HG03520 (cell line): ENCODE results near the gene GAB1.

Experiments used
- ATAC-seq: cut with Tn5 transposase; IDR thresholded peaks from one replicate; pipeline ENCODE4 v1.9.1; 2021; ENCODE audit warnings: mild to moderate bottlenecking, moderate library complexity; ENCODE audit not compliant: unreplicated experiment

GAB1 gene

DNA sequence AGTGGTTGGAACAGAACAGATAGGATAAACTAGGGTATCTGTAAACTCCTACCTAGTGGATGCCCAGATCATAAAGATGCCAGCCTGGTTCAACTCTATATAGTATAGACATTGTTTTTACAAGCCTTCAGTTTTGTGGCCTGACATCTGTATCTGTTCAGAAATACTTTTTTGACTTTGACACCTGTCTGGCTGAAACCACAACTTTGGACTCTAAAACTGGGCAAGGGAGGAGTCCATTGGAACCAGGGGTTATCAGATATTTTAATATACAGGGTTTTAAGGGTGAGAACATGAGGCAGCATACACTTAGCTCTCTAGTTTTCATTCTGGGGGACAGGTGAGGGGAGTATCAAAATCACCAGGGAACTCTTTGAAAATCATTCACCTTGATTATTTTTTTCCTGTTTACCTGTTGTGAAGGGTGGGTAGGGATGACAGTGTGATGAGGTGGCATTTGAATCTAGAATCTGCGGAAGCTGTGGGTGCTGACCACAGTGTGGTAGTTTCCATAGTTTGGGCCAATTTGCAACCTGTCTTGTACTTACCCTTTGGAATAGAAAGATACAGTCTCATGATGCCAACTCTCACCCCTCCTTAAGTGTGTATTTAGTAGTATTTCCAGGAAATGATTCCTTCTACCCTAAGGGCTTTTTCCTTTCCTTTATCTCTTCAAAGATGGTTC is 20.6 kb downstream of the GAB1 start:
- no peak for ATAC-seq

DNA sequence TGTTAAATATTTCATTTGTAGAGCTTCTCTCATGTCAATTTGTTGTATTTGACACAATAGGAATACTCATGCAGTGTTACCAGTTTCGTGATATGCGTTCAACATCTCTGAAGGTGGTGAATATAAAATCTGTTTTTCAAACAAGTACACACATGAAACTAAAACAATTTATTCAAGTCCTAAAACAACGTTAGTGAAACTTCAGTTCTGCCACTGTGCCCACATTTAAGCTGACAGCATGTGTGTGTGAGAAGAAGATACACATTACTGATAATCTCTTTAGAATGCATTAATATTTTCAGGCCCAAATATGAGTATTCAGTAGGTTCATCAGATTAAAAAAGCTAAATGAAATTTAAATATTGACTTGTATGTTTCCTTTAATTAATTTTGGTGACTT is 21.7 kb downstream of the GAB1 start:
- no peak for ATAC-seq

DNA sequence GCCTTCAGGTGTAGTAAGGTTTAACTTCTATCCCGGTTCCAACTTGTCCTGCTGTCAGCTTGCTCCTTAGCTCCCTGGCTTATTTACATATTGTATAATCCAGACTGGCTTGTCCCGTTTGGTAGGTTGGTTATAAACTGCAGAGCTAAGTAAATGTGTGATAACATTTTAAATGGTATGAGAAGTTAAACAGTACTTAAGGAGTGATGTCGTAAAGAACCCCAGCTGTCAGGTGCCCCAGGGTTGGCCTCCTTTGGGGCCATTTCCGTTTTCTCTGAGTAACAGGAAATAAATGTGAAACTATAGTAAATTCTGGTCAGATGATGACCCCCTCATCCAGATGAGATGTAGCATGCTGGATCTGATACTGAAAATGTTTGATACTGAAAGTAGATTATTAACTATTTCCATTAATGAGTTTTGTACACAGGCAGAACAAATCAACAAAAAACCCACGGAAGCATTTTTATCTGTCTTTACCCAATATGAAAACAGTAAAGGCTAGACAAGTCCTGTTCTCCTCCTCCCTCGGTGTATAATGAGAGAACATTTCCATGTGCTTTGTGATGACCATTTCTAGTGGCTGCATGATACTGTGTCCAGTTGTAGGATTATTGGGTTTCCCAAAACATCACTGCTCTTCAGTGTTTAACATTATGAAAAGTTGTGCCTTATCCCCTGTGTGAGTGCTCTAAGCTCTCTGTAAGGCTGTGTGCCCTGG is 22.4 kb downstream of the GAB1 start:
- peak; percentile 89 for ATAC-seq

DNA sequence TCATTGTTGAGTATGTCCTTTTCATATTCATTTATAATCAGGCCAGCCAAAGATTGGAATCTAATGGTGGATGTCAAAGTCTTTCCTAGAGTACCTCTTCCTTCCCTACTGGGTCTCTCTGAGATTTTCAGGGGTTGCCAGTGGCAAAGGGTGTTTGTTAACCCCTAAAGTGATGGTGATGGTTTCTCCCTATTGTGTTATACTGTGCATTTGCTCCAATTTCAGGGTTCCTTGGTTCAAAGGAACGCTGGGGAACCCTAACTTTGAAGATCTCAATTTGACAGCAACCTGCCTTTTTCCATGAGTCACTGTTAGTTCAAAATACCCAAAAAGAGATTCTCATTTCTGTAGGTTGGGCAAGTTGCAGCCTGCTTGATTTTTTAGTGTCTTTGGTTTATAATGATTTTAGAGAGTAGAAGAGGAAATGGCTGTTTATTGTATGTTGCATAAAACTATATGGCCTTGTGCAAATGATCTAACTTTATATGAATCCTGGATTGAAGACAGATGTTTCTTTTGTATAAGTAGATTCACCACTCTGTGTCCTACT is 23.0 kb downstream of the GAB1 start:
- no peak for ATAC-seq

DNA sequence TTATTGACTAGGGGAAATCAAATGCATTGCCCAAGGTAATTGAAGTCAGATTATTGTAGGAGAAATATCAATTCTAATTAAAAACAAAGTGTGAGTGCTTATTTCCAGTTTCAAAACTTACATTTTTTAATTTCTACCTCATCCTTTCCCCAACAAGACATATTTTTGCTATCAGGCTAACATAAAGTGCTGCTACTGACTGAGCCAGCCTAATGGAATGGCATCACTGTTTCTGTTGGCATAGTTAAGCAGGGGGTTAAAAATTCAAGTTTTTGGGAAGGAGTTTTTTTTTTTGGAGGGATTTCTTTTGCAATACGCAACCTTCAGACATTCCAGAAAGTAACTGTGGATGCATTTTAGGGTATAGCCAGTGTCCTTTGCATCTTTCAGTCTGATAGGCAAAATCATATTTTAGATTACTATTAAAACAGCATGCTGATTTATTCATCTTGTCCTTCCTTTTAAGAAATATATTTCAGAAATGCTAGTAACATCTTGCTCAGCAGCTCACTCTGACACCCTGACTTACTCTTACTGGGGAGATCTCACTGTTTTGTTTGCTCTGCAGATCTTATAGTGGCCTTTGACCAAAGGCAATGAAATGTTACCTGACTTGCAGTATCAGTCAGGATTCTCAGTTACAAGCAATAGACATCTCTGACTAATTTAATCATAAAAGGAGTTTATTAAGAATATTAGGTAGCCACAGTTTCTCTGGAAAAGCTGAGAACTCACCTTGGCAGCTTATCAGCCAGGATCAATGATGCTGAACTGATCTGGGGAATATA is 24.4 kb downstream of the GAB1 start:
- ATAC-seq, result no peak

- ATAC-seq, result no peak
These were observed 25.8 kb downstream of the GAB1 start for GRCh38 chr4:143362349-143363046.

DNA sequence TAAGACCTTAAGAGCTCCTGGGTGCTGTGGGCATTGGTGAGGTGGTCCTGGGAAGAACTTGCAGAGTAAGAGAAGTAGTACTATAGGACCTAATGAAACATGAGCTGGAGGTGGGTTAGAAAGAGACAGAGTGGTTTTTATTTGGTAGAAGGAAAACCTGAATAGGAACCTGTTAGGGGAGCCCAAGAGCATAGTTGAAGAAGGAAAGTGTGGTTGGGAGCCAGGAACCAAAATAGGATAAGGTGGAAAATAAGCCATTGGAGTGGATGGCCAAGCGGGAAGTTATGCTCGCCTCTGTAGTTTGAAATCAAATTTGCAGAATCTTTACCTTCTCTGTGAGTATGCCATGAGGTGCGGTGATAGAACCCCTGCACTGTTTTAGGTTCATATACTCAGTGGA is 26.7 kb downstream of the GAB1 start:
- no peak for ATAC-seq

GRCh38 chr4:143364063-143364462 is 27.4 kb downstream of the GAB1 start:
- no peak for ATAC-seq

GRCh38 chr4:143367863-143368262 is 31.2 kb downstream of the GAB1 start:
- no peak for ATAC-seq

DNA sequence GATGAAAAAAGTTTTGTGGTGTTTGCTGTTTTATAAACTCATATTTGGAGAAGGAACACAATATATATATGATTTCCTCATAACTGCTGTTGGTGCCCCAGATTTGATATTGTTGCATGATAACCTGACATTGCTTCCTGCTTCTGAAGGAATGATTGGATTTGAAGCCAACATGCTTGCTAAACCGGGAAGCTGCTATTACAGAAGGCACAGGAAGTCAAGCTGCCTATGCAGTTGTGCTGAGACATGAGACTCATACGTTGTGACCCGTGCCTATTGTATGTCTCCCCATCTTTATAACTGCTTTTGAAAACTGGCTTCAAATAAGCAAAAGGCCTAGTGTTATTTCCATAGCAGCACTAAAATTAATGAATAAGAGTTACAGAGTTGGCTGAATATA is 32.9 kb downstream of the GAB1 start:
- ATAC-seq, result no peak

- peak; percentile 70 for ATAC-seq
These were observed 35.6 kb downstream of the GAB1 start for GRCh38 chr4:143372093-143372915.

- no peak for ATAC-seq
These were observed 37.6 kb downstream of the GAB1 start for GRCh38 chr4:143374255-143374654.

DNA sequence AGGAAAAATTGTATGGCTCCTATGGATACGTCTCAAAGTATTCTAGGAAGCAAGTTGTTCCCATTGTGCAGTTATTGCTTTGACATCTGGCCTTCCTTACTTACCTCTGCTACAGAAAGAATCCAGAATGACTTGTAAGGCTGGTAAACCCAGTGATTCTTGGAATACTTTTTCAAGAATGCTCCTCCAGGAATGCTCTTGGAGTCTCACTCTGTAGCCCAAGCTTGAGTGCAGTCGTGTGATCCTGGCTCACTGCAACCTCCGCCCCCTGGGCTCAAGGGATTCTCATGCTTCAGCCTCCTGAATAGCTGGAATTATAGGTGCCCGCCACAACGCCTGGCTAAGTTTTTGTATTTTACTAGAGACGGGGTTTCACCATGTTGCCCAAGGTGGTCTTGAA is 38.1 kb downstream of the GAB1 start:
- ATAC-seq, result no peak

DNA sequence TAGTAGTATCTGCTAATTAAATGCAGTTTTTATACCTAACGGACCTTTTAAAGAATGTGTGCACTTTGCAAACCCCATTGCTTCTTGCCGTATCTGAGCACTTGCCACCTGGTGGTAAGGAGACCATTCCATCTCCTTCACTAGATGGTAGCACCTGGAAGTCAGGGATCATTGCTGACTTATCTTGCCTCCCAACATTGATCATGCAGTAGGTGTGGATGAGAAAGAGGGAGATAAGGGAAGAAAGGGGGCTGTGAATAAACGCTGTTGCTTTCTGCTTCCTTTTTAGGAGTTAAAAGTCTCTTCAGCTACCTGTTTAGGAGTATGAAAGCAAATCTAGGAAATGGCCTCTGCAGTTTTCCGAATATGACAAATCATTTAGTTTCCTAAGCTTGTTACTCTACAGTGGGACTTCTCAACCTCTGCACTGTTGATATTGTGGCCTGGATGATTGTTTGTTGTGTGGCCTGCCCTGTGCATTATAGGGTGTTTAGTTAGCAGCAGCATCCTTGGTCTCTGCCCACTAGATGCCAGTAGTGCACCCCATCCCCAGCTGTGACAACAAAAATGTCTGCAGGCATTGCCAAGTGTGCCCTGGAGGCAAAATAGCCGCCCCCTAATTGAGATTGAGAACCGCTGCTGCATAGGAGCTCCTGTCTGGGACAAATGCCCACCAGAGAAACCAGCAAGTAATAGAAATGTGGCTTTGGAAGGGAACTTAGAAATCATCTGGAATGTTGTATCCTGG is 38.8 kb downstream of the GAB1 start:
- ATAC-seq, result peak; percentile 37

- peak; percentile 58 for ATAC-seq
These were observed 41.0 kb downstream of the GAB1 start for GRCh38 chr4:143377611-143378099.

GRCh38 chr4:143380629-143381028 is 44.0 kb downstream of the GAB1 start:
- ATAC-seq, result no peak

DNA sequence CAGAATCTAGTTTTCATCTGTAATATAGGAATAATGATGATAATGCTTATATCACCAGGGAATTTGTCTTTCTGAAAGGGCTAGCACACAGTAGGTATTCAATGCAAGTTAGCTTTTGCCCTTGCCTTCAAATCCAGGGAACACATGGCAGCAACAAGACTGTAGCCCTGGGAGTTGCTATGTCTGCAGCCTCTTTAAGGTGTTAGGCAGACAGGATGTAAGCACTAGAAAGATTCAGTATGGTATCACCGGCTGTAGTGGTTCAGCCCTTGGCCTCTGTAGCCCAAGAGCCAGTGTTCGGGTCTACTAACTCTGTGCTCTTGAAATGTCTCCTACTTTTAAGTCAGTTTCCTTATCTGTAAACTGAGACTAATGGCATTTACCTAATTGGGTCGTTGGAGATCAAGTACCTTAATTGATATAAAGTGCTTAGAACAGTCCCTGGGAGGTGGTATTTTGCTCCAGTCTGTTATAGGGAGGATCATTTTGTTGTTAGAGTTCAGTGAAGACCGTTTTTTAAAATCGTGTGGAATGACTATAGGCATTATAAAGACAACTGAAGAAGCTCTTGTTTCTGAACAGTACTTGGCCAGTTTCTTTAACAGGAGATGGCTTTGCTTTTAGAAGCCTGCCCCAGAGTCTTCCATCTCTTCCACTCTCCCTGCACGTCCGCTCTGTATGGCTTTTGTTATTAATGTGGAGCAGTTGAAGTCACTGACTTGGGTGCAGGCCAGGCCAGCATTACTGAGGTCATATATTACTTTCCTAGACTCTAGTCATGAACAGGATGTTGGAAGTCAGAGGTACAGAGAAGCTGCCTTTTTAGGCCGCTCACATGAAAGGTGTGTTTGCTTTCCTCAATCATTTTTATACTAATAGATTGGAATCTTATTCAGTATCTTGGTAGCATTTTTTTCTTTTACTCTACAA is 44.8 kb downstream of the GAB1 start:
- no peak for ATAC-seq

GRCh38 chr4:143382596-143382995 is 45.9 kb downstream of the GAB1 start:
- ATAC-seq, result no peak
